DMS114 treated with DMSO at 0.1 percent for 48 hours (cell line): ENCODE data around the gene CENPB.

ENCODE experiments used
- DNase-seq: peaks from one replicate; lab custom pipeline; 2025; ENCODE audit not compliant: unreplicated experiment; lab: John Stamatoyannopoulos, UW

The CENPB gene

GRCh38 chr20:3812259-3812681, 25.7 kb upstream of the CENPB start:
- DNase-seq: no peak

GRCh38 chr20:3811467-3812258, 25.1 kb upstream of the CENPB start:
- no peak for DNase-seq

- no peak for DNase-seq
Observed at GRCh38 chr20:3808544-3808943, 22.0 kb upstream of the CENPB start.

- DNase-seq: no peak
Observed at GRCh38 chr20:3804781-3805180, 18.2 kb upstream of the CENPB start.

- DNase-seq: no peak
Observed at GRCh38 chr20:3804254-3804751, 17.8 kb upstream of the CENPB start.

- no peak for DNase-seq
Observed at GRCh38 chr20:3803854-3804253, 17.3 kb upstream of the CENPB start.

- DNase-seq: no peak
Observed at GRCh38 chr20:3803289-3803688, 16.7 kb upstream of the CENPB start.

- no peak for DNase-seq
Observed at GRCh38 chr20:3802524-3803239, 16.1 kb upstream of the CENPB start.

- no peak for DNase-seq
Observed at GRCh38 chr20:3801846-3802245, 15.3 kb upstream of the CENPB start.

GRCh38 chr20:3801299-3801698, 14.8 kb upstream of the CENPB start:
- no peak for DNase-seq

GRCh38 chr20:3800878-3801260, 14.3 kb upstream of the CENPB start:
- DNase-seq: no peak

GRCh38 chr20:3800256-3800877, 13.8 kb upstream of the CENPB start:
- no peak for DNase-seq

GRCh38 chr20:3798908-3799248, 12.3 kb upstream of the CENPB start:
- DNase-seq: no peak

- DNase-seq: no peak
Observed at GRCh38 chr20:3798373-3798768, 11.8 kb upstream of the CENPB start.

- DNase-seq: no peak
Observed at GRCh38 chr20:3797592-3798372, 11.2 kb upstream of the CENPB start.

- DNase-seq: no peak
Observed at GRCh38 chr20:3797226-3797545, 10.6 kb upstream of the CENPB start.

- DNase-seq: no peak
Observed at GRCh38 chr20:3796477-3797225, 10.1 kb upstream of the CENPB start.

- DNase-seq: peak; percentile 74
Observed at GRCh38 chr20:3795511-3796468, 9.2 kb upstream of the CENPB start, which contains the start of gene CDC25B. TSS of gene CDC25B (plus strand) at chr20:3796310. CDS start at chr20:3796532, 222 bp downstream.

- DNase-seq: no peak
Observed at GRCh38 chr20:3794701-3795420, 8.3 kb upstream of the CENPB start.
